ENCODE measurements around the gene HSBP1L1.

The HSBP1L1 gene

GRCh38 chr18:79964330-79965118 lies at the start of gene HSBP1L1:
TSS of gene HSBP1L1 (plus strand) at chr18:79964643. CDS start at chr18:79964736, 93 bp downstream.
- H3K27me3 ChIP-seq (ENCODE audit: insufficient read depth, insufficient read length) = peaks cover 53% of the 10 kb centered on the region
- H3K9ac ChIP-seq (ENCODE audit: insufficient read length, low read depth) = peak within 1 kb of the TSS; percentile 65
- peaks cover 30% of the 10 kb centered on the region for H3K4me1 ChIP-seq (ENCODE audit: insufficient read depth, insufficient read length)
- DNase-seq (ENCODE audit: low read depth, low spot score) = no peak
- peaks cover 2% of the 10 kb centered on the region for H3K36me3 ChIP-seq (ENCODE audit: insufficient read depth, insufficient read length, low read length)
- TF ChIP-seq ZNF274 (IDR thresholded peaks at IDR 0.05; ENCODE audit: low read depth, low read length) (no peak), SUZ12 (IDR thresholded peaks at IDR 0.05; ENCODE audit: extremely low read depth, insufficient read depth, insufficient read length) (no peak), YY1 (IDR thresholded peaks at IDR 0.05; ENCODE audit: insufficient read depth, insufficient read length) (no peak)
- peak within 1 kb of the TSS; percentile 48 for H3K4me3 ChIP-seq (ENCODE audit: insufficient read length, low read depth)
- no peaks in the 10 kb centered on the region for H3K9me3 ChIP-seq (ENCODE audit: insufficient read depth, low read length)

DNA sequence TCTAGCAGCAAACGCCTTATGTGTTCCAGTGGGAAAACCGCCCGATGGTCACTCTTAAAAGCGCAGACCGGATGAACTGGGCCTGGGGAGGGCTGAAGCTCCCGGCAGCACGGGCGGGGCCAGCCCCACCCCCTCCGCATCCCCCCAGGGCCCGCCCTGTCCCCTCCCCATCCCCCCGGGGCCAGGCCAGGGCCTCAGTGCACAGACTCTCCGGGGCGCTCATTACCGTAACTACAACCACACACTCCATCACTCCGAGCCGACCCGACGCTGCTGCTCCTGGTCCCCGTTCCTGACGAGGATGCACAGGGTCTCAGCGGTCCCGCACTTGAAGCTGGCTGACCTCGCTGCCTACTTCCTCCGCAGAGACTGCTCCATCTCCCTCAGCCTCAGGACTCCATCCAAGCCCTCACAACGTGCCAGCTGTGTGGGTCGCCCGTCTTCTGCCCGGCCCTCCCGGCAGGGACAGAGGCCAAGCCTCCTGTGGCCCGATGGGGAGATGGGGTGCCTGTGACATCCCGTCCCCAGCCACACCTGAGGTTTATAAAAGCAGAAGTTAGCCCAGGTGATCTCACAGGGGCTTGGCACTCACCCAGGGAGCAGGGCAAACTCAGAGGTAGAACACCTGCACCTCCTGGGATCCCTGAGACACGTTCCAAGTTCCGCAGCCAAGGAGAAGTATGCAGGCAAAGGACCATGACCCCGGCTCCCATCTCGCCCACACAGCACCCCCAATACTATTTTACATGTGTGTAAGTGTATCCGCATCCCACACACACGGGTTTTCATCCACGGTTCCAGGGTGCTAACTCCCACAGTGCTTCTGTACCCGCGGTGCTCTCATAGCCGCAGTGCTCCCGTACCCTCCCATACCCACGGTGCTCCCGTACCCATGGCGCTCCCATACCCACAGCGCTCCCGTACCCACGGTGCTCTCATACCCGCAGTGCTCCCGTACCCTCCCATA lies 49.0 kb upstream of the HSBP1L1 start:
- Histone ChIP-seq H3K4me3 (ENCODE audit: insufficient read length, low read depth) (no peak overlapping the region), H3K9me3 (ENCODE audit: insufficient read depth, low read length) (no peaks in the 10 kb centered on the region), H3K36me3 (ENCODE audit: insufficient read depth, insufficient read length, low read length) (peaks cover 9% of the 10 kb centered on the region), H3K27me3 (ENCODE audit: insufficient read depth, insufficient read length) (no peaks in the 10 kb centered on the region), H3K9ac (ENCODE audit: insufficient read length, low read depth) (no peak overlapping the region), H3K4me1 (ENCODE audit: insufficient read depth, insufficient read length) (peaks cover 18% of the 10 kb centered on the region)
- DNase-seq (ENCODE audit: low read depth, low spot score) = no peak
- TF ChIP-seq SUZ12 (IDR thresholded peaks at IDR 0.05; ENCODE audit: extremely low read depth, insufficient read depth, insufficient read length) (no peak), YY1 (IDR thresholded peaks at IDR 0.05; ENCODE audit: insufficient read depth, insufficient read length) (no peak), ZNF274 (IDR thresholded peaks at IDR 0.05; ENCODE audit: low read depth, low read length) (no peak)

DNA sequence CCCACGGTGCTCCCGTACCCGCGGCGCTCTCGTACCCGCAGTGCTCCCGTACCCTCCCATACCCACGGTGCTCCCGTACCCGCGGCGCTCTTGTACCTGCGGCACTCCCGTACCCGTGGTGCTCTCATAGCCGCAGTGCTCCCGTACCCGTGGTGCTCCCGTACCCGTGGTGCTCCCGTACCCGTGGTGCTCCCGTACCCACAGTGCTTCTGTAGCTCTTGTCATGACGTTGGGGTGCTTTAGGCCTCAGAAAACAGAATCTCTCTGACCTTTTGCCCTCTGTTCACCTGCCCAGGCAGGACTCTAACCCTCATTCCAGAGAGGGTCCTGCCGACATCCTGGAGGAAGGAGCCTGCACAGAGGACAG lies 48.3 kb upstream of the HSBP1L1 start:
- H3K9ac ChIP-seq (ENCODE audit: insufficient read length, low read depth) = no peak overlapping the region
- no peak for DNase-seq (ENCODE audit: low read depth, low spot score)
- no peak for TF ChIP-seq YY1 (IDR thresholded peaks at IDR 0.05; ENCODE audit: insufficient read depth, insufficient read length)
- no peak for TF ChIP-seq SUZ12 (IDR thresholded peaks at IDR 0.05; ENCODE audit: extremely low read depth, insufficient read depth, insufficient read length)
- peaks cover 9% of the 10 kb centered on the region for H3K36me3 ChIP-seq (ENCODE audit: insufficient read depth, insufficient read length, low read length)
- no peaks in the 10 kb centered on the region for H3K9me3 ChIP-seq (ENCODE audit: insufficient read depth, low read length)
- peaks cover 15% of the 10 kb centered on the region for H3K4me1 ChIP-seq (ENCODE audit: insufficient read depth, insufficient read length)
- H3K27me3 ChIP-seq (ENCODE audit: insufficient read depth, insufficient read length) = no peaks in the 10 kb centered on the region
- H3K4me3 ChIP-seq (ENCODE audit: insufficient read length, low read depth) = no peak overlapping the region

GRCh38 chr18:79916546-79917168 lies 47.8 kb upstream of the HSBP1L1 start:
- H3K27me3 ChIP-seq (ENCODE audit: insufficient read depth, insufficient read length) = no peaks in the 10 kb centered on the region
- H3K4me1 ChIP-seq (ENCODE audit: insufficient read depth, insufficient read length) = peaks cover 11% of the 10 kb centered on the region
- peaks cover 9% of the 10 kb centered on the region for H3K36me3 ChIP-seq (ENCODE audit: insufficient read depth, insufficient read length, low read length)
- DNase-seq (ENCODE audit: low read depth, low spot score) = no peak
- TF ChIP-seq YY1 (IDR thresholded peaks at IDR 0.05; ENCODE audit: insufficient read depth, insufficient read length) = no peak
- no peak for TF ChIP-seq SUZ12 (IDR thresholded peaks at IDR 0.05; ENCODE audit: extremely low read depth, insufficient read depth, insufficient read length)
- TF ChIP-seq ZNF274 (IDR thresholded peaks at IDR 0.05; ENCODE audit: low read depth, low read length) = no peak
- H3K9ac ChIP-seq (ENCODE audit: insufficient read length, low read depth) = no peak overlapping the region
- no peak overlapping the region for H3K4me3 ChIP-seq (ENCODE audit: insufficient read length, low read depth)
- no peaks in the 10 kb centered on the region for H3K9me3 ChIP-seq (ENCODE audit: insufficient read depth, low read length)

GRCh38 chr18:79917169-79917852 lies 47.1 kb upstream of the HSBP1L1 start:
- H3K9me3 ChIP-seq (ENCODE audit: insufficient read depth, low read length) = no peaks in the 10 kb centered on the region
- peaks cover 9% of the 10 kb centered on the region for H3K36me3 ChIP-seq (ENCODE audit: insufficient read depth, insufficient read length, low read length)
- H3K9ac ChIP-seq (ENCODE audit: insufficient read length, low read depth) = no peak overlapping the region
- H3K4me3 ChIP-seq (ENCODE audit: insufficient read length, low read depth) = no peak overlapping the region
- no peak for DNase-seq (ENCODE audit: low read depth, low spot score)
- H3K4me1 ChIP-seq (ENCODE audit: insufficient read depth, insufficient read length) = peaks cover 11% of the 10 kb centered on the region
- no peaks in the 10 kb centered on the region for H3K27me3 ChIP-seq (ENCODE audit: insufficient read depth, insufficient read length)
- no peak for TF ChIP-seq SUZ12 (IDR thresholded peaks at IDR 0.05; ENCODE audit: extremely low read depth, insufficient read depth, insufficient read length)
- TF ChIP-seq ZNF274 (IDR thresholded peaks at IDR 0.05; ENCODE audit: low read depth, low read length) = no peak
- no peak for TF ChIP-seq YY1 (IDR thresholded peaks at IDR 0.05; ENCODE audit: insufficient read depth, insufficient read length)

DNA sequence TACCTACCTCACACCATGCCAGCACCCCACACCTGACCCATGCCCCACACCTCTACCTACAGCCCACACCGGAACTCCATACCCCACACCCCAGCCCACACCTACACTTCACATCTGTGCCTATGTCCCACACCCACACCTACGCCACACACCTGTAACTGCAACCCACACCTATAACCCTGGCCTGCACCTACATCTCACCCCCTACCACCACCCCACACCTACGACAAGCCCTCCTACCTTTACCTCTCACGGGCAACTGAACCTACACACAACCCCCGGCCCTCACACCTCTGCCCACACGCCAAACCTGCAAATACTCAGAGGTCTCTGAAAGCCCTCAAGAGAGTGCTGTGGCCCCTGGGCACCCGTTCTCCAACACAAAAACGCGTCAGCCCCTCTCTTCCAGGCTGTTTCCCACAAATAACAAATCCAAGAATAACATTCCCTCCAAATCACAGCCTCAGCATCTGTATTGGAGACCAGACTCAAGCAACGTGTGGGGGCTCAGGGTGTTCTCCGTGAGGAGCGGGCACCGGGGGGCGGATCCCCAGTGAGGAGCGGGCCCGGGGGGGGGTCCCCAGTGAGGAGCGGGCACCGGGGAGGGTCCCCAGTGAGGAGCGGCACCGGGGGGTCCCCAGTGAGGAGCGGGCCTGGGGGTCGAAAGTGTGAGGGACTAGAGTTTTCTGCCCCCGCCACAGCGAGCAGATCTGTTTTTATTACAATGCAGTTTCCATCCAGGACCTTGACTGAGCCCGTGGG lies 46.4 kb upstream of the HSBP1L1 start:
- no peak overlapping the region for H3K9ac ChIP-seq (ENCODE audit: insufficient read length, low read depth)
- no peak for DNase-seq (ENCODE audit: low read depth, low spot score)
- no peaks in the 10 kb centered on the region for H3K27me3 ChIP-seq (ENCODE audit: insufficient read depth, insufficient read length)
- TF ChIP-seq ZNF274 (IDR thresholded peaks at IDR 0.05; ENCODE audit: low read depth, low read length) (no peak), SUZ12 (IDR thresholded peaks at IDR 0.05; ENCODE audit: extremely low read depth, insufficient read depth, insufficient read length) (no peak)
- H3K36me3 ChIP-seq (ENCODE audit: insufficient read depth, insufficient read length, low read length) = peaks cover 9% of the 10 kb centered on the region
- H3K9me3 ChIP-seq (ENCODE audit: insufficient read depth, low read length) = no peaks in the 10 kb centered on the region
- peaks cover 11% of the 10 kb centered on the region for H3K4me1 ChIP-seq (ENCODE audit: insufficient read depth, insufficient read length)
- no peak overlapping the region for H3K4me3 ChIP-seq (ENCODE audit: insufficient read length, low read depth)

All from NT2/D1 (cell line).